Gastroesophageal sphincter (tissue), 4 donors: ENCODE measurements around the gene ARHGAP11B. TPM values are rescaled to one million over a fixed set of nuclear protein-coding genes. Genes with fewer than 3 reads are reported as not detected.
"Not testable (repeated sequence)": the region's sequence is repeated elsewhere in the genome, so short reads cannot be mapped to it uniquely, and the experiment has no call there.

Source experiments
- ATAC-seq: fragments of 150-250 bp; one replicate; pipeline ENCODE4 v1.9.1; 2016; ENCODE audit warnings: mild to moderate bottlenecking, moderate library complexity
- H3K27ac ChIP-seq, 4 donors: fragments of 200-600 bp; sonication (generic) in 3 of 4; 1 replicate in 3 of 4; 2 replicates in 1 of 4; pipeline ENCODE4 v1.5.1; 2016 to 2019
- H3K27me3 ChIP-seq: fragments of 200-600 bp; sonication (generic); one replicate; pipeline ENCODE4 v1.5.1; 2019
- H3K36me3 ChIP-seq, 2 donors: fragments of 200-600 bp; sonication (generic); one replicate each; pipeline ENCODE4 v1.5.1; 2019; ENCODE audit warnings: control low read depth in 1 of 2
- H3K4me1 ChIP-seq, 3 donors: fragments of 200-600 bp; sonication (generic); 1 replicate in 2 of 3; 2 replicates in 1 of 3; pipeline ENCODE4 v1.5.1; 2016 to 2019; ENCODE audit warnings: control low read depth in 2 of 3
- H3K4me3 ChIP-seq, 2 donors: fragments of 200-600 bp; sonication (generic); one replicate each; pipeline ENCODE4 v1.5.1; 2019; ENCODE audit warnings: mild to moderate bottlenecking in 1 of 2, moderate library complexity in 1 of 2
- H3K9me3 ChIP-seq, 3 donors: fragments of 200-600 bp; sonication (generic); one replicate each; pipeline ENCODE4 v1.5.1; 2017 to 2019; ENCODE audit warnings: control low read depth in 2 of 3
- WGBS, 2 donors: methylation state at CpG; one replicate each; pipeline ENCODE4 v1.1.5; 2018; ENCODE audit warnings: low coverage in 1 of 2; 5-methylcytosine and 5-hydroxymethylcytosine counted together
- small RNA-seq, 4 donors: library from RNA; depleted of rRNA; stranded (forward); fragments of <200 nt; gene quantifications; one replicate each; pipeline ENCODE3, GENCODE V24; 2016
- total RNA-seq, 4 donors: library from RNA; depleted of rRNA; stranded (reverse); fragments of >200 nt; gene quantifications; one replicate each; pipeline ENCODE4 v1.1.0, GENCODE V29; 2016

The ARHGAP11B gene

DNA sequence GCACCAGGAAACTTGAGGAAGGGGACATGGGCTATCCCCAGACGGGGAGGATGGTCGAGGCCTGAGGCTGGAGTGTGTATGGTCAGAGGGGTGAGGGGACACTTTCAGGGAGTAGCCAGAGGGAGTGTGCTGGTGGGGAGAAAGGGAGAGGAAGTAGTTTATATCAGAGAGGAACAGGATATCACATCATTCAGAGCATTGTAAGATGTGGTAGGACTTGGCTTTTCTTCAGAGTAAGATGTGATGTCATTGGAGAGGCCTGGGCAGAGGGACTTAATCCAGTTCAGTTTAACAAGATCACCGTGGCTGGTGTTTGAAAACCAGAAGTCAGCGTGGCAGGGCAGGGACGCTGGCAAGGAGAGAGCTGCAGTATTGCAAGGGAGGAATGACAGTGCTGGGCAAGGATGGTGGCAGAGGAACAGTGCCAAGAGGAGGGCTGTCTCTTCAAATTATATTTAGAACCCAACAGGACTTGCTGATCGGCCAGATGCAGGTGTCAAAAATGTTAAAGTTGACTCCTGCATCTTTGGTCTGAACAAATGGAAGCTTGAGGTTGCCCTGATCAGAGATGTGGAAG, 59.9 kb downstream of the ARHGAP11B start:
- H3K9me3 ChIP-seq, H3K4me3 ChIP-seq, ATAC-seq, H3K4me1 ChIP-seq, H3K36me3 ChIP-seq, H3K27me3 ChIP-seq, H3K27ac ChIP-seq: not testable (repeated sequence)
- 57 to 90% methylated on average over 4 to 6 of the region's 6 CpGs for WGBS, 2 donors

DNA sequence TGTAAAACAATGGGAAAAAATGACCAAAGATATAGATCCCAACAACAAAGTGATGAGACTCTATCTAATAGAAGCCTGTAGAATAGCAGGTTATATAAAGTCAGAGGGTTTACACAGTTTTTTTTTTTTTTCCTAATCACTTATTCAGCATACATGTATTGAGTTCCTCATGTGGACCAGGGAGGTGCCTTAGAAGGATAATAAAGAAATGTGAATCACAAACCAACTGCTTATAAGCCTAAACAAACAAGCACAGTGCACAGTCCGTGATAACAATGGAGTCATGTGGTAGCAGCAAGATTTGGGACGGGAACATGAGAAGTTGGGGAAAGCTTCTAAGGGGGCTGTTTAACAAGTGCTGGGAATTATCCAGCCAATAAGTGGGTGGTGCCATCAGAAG, 60.7 kb downstream of the ARHGAP11B start:
- not testable (repeated sequence) for H3K4me3 ChIP-seq, H3K9me3 ChIP-seq, ATAC-seq, H3K4me1 ChIP-seq, H3K36me3 ChIP-seq, H3K27me3 ChIP-seq, H3K27ac ChIP-seq
- WGBS, 2 donors, result 49 to 86% methylated on average over 2 of the region's 2 CpGs

Small RNA genes lying within 50 kb of the gene (small RNA-seq; reads per million reads assigned to genes)
- 0 reads per million in 4 donors for gene RF00019
- 0 reads per million in 4 donors for gene RF00096
- gene RN7SL628P, result 0 reads per million in 4 donors

Other genes with a start within 250 kb of the ARHGAP11B start
- 1 to 10 TPM in 1 of 4 donors, under 1 TPM in 3; 0.15 to 1.4 (median 0.27) TPM for gene CHRFAM7A, start 232.6 kb upstream of the ARHGAP11B start, total RNA-seq
- 1 to 10 TPM; 3.2 to 4.0 (median 3.2) TPM for gene GOLGA8R, start 211.9 kb upstream of the ARHGAP11B start, total RNA-seq
- 1 to 10 TPM; 1.2 to 7.5 (median 1.5) TPM for gene GOLGA8Q, start 74.1 kb upstream of the ARHGAP11B start, total RNA-seq
- gene GOLGA8H, start 22.1 kb upstream of the ARHGAP11B start, total RNA-seq, result under 1 TPM in 3 of 4 donors, not detected in 1; 0.27 to 0.59 (median 0.46) TPM